Activated gamma-delta T cell (primary cell): ENCODE results near the gene MTG1.
"Not testable (repeated sequence)": the region's sequence is repeated elsewhere in the genome, so short reads cannot be mapped to it uniquely, and the experiment has no call there.

Experiments used
- DNase-seq: peaks from one replicate; lab custom pipeline; 2025; lab: John Stamatoyannopoulos, UW

MTG1 gene

GRCh38 chr10:133358925-133359310 is 35.0 kb upstream of the MTG1 start:
- DNase-seq: no peak

- no peak for DNase-seq
Observed at GRCh38 chr10:133359554-133359971, 34.4 kb upstream of the MTG1 start.

DNA sequence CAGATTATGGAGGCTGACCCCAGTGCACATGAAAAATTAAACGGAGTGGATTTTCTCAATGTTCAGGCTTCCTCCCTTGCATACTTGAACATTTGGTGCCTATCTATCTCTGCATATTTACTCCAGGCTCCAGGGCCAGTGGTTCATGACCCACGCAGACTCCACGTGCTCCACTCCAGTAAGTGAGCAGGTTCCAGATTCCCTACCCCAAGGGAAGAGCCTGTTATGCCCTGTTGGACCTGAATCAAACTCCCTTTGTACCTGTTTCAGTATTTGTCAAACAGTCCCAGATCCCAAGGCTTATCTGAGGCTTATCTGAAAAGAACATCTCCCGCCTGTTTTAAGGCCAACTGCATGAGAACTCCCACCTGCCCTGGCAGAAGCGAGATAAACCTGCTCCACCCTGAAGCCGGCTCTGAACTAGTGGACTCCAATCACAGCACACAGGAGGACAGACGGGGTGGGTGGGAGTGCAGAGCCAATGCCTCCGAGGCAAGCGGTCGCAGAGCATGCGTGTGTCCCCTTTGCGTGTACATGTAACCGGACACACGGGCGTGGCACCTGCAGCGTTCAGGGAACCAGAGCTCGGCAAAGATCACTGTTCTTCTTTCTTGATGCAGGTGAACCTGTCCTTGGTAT is 33.9 kb upstream of the MTG1 start:
- no peak for DNase-seq

- DNase-seq: no peak
Observed at GRCh38 chr10:133361227-133361626, 32.7 kb upstream of the MTG1 start.

GRCh38 chr10:133361773-133362441 is 32.0 kb upstream of the MTG1 start:
- no peak for DNase-seq

DNA sequence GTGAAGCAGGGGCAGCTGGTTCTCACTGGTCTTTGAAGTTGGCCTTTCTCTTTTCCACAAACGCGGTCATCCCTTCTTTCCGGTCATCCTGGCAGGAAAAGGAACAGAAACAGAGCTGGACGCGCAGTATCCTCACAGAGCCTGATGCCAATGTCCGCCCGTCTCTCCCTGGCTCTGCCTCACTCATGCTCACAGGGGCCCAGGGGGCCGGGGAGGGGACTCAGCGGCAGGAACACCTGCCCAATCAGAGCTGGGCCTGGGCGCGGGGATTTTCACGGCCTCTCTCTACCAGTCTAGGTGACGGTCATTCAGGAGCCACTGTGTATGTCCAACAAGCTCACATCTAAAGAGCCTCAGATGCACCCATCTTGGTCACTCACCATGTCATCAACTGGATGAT is 31.1 kb upstream of the MTG1 start:
- DNase-seq: no peak

GRCh38 chr10:133364645-133365431 is 29.1 kb upstream of the MTG1 start:
- no peak for DNase-seq

GRCh38 chr10:133365461-133366129 is 28.4 kb upstream of the MTG1 start:
- DNase-seq: no peak

DNA sequence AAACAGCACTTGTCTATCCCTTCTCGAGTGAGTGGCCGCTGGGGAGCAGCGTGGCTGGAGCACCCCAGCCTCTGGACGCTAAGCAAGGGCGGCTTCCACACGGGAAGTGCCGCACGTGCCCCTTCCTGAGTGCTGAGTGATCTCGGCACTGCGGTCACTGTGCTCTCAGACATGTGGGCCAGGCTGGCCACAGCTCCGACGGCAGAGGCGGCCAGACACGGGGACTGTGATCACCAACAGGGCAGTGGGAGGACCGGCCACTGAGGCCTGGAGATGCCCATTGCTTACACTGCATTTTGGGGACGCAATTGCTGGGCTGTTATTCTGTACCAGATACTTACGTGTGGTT is 27.9 kb upstream of the MTG1 start:
- DNase-seq: no peak

DNA sequence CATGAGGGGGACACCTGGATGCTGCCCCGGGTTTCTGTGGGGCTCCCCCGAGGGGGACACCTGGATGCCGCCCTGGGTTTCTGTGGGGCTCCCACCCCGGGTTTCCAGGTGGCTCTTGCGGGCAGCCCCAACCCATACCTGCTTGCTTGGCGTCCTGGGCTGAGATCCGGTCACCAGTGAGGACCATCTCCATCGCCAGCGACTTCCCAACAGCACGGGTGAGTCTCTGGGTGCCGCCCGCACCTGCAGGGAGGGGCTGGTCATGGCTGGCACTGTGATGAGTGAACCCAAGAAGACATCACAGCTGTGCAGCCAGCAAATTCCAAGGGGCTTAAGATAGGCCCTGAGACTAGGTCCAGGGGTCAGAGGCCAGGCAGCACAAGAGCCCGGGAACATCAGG is 27.2 kb upstream of the MTG1 start:
- no peak for DNase-seq

- DNase-seq: not testable (repeated sequence)
Observed at GRCh38 chr10:133367461-133367860, 26.5 kb upstream of the MTG1 start.

DNA sequence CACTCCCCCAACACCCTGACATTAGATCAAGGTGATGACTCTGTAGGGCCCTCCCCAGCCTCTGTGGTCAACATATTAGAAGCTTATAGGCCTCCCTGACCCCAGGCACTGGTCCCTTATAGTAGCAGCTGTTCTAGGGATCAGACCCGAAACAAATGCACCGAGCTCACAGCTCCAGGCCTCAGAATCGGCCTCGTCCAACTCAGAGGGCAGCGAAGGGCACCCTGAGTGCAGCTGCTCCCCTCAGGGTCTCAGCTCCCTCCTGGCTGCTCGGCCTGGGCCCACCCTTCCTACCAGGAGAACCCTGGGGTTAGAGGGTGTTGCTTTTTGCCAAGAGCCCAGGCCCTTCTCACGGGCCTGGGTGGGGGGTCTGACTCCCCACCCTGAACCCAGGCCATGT is 25.8 kb upstream of the MTG1 start:
- no peak for DNase-seq

DNA sequence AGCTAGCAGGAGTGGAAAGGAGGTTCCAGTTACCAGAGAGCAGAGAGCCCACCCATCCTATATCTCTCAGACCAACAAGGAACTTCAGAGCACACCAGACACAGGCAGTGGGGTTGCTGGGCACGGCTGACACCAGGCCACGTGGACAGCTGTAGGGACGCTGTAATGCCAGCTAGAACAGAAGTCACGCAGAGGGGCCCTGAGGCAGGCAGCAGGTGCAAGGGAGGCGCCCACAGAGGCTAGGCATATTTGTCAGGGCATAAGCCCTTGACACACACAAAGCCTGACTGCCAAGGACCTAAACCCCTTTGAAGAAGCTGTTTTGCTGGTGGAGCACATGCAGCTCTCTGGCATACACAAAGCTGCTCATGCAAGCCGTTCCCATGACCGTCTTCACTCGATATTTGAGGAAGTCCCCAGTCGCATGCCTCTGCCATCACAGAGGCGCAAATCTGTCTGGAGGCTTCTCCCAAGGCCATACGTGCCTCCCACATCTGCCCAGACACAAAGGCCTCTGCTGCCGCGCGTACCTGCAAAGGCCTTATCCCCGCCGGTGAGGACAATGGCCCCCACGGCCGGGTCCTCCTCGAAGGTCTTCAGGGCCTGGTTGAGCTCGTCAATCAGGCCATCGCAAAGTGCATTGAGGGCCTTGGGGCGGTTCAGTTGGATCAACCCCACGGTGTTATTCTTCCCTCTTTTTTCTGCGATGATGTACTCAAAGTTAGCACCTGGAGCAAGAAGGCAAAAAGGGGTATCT is 23.7 kb upstream of the MTG1 start:
- DNase-seq: no peak

- no peak for DNase-seq
Observed at GRCh38 chr10:133372507-133372906, 21.4 kb upstream of the MTG1 start.

DNA sequence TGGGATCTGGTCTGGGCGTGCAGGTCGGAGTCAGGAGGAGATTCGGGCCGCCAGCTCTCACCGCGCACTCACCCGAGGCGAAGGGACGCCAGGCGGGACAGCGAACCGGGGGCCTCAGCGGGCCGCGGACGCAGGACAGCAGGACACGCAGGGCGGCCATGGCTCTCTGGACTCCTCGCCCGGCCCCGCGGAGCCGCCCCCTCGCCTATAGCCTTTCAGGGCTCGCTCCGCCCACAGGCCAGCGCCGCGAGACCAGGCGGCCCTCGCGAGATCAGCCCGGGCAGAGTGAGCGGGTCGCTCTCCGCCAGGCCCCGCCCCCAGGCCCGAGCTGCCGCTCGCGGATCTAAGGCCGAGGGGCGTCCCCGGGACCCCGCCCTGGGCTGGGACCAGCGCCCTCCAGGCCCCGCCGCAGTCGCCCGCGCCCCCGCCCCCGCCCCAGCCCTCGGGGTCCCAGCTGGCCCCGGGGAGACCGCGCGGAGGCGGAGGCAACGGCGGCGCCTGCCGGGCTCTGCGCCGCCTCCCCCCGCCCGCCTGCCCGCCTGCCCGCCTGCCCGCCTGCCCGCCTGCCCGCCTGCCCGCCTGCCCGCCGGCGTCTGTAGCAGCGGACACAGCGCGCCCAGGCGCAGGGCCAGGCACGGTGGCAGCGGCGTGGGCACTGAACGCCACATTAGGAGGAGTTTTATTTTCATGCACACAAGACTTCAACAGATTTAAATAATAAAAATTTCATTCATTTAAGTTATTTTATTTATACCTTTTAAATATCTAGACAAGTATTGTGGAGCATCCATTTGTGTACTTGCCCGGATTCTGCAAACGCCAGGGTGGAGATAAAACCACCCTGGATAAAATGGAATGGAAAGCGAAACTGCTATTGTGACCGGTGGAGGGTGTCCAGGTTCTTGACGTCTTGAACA is 20.5 kb upstream of the MTG1 start, which contains the start of gene ECHS1:
Gene ECHS1 (minus strand): TSS at position 181 of the 917 bp plus-strand sequence. CDS start 21 bp downstream, at position 160.
- DNase-seq: peak; percentile 90

DNA sequence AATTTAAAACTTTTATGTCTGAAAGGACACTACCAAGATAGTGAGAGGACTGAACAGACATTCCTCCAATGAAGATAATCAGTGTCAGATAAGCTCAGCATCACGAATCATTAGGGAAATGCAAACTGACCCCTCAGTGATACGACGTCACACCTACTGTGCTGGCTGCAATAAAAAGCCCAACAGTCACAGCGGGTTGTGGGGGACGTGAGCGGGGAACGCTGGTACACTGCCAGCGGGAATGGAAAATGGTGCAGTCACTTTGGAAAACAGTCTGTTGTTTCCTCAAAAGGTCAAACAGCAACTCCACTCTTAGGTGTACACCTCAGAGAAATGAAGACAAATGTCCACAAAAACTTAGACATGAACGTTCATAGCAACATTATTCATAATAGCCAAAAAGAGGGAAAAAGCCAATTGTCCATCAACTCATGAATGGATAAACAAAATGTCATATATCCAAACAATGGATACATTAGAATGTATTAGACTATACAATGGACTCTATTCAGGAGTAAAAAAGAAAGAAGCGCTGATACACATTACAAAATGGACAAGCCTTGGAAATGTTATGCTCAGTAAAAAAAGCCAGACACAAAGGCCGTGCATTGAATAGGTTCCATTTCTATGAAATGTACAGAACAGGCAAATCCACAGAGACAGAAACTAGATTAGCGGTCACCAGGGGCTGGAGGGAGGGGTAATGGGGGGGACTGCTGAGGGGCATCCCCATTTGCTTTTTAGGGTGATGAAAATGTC is 18.4 kb upstream of the MTG1 start:
- DNase-seq: no peak

DNA sequence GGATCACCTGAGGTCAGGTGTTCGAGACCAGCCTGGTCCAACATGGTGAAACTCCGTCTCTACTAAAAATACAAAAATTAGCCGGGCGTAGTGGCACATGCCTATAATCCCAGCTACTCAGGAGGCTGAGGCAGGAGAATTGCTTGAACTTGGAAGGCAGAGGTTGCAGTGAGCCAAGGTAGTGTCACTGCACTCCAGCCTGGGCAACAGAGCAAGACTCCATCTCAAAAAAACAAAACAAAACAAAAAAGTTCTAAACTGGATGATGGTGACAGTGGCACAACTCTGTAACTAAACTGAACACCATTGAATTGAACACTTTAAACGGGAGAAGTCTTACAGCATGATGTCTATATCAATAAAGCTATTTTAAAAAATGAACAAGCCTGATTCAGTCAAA is 17.8 kb upstream of the MTG1 start:
- not testable (repeated sequence) for DNase-seq

- no peak for DNase-seq
Observed at GRCh38 chr10:133377025-133377817, 16.7 kb upstream of the MTG1 start.

GRCh38 chr10:133377818-133378250 is 16.1 kb upstream of the MTG1 start:
- DNase-seq: no peak
